HepG2 (cell line): ENCODE results near the gene CEP250. TPM values are rescaled to one million over a fixed set of nuclear protein-coding genes. Genes with fewer than 3 reads are reported as not detected.

ENCODE experiments used
- ADNP ChIP-seq: sonication (generic); formaldehyde crosslinking; IDR thresholded peaks from 2 replicates; pipeline ENCODE4 v1.4.0; 2020; ENCODE audit warnings: missing genetic modification reagents
- ARNT ChIP-seq: fragments of 450-650 bp; IDR thresholded peaks from 2 replicates; pipeline ENCODE4 v1.6.1; 2017
- BCL6 ChIP-seq: IDR thresholded peaks from 2 replicates; pipeline ENCODE4 v1.6.1; 2016; ENCODE audit warnings: missing genetic modification reagents, missing compliant biosample characterization
- ELF1 ChIP-seq: sonication (generic); formaldehyde crosslinking; IDR thresholded peaks from 2 replicates; pipeline ENCODE4 v1.4.0; 2020; ENCODE audit warnings: missing genetic modification reagents
- ELF3 ChIP-seq: IDR thresholded peaks from 2 replicates; pipeline ENCODE4 v1.6.1; 2016; ENCODE audit warnings: missing genetic modification reagents, missing compliant biosample characterization
- ETV5 ChIP-seq: IDR thresholded peaks from 2 replicates; pipeline ENCODE4 v1.6.1; 2018; ENCODE audit warnings: missing biosample characterization, missing genetic modification reagents, inconsistent platforms, borderline replicate concordance
- FOXK1 ChIP-seq: sonication (generic); formaldehyde crosslinking; IDR thresholded peaks from 2 replicates; pipeline ENCODE4 v1.4.0; 2020; ENCODE audit warnings: low read depth, missing genetic modification reagents, borderline replicate concordance
- GZF1 ChIP-seq: sonication (generic); formaldehyde crosslinking; IDR thresholded peaks from 2 replicates; pipeline ENCODE4 v1.5.1; 2020; ENCODE audit warnings: mild to moderate bottlenecking, missing genetic modification reagents
- HOXA5 ChIP-seq: sonication (generic); formaldehyde crosslinking; IDR thresholded peaks from 2 replicates; pipeline ENCODE4 v1.4.0; 2020; ENCODE audit warnings: missing genetic modification reagents
- ISL2 ChIP-seq: sonication (generic); formaldehyde crosslinking; IDR thresholded peaks from 2 replicates; pipeline ENCODE4 v1.5.0; 2020; ENCODE audit warnings: missing genetic modification reagents
- PATZ1 ChIP-seq: sonication (generic); formaldehyde crosslinking; IDR thresholded peaks from 2 replicates; pipeline ENCODE4 v1.4.0; 2020; ENCODE audit warnings: missing genetic modification reagents
- POLR2AphosphoS2 ChIP-seq: IDR thresholded peaks from 2 replicates; pipeline ENCODE4 v1.6.1; 2011; ENCODE audit warnings: low read depth, low read length, improper control_type of control experiment
- REST ChIP-seq, 2 experiments: IDR thresholded peaks; 2 replicates each; pipeline ENCODE4 v1.6.1; 2011 to 2012; ENCODE audit warnings: low read length in 2 of 2, borderline replicate concordance in 1 of 2, low read depth in 1 of 2, mild to moderate bottlenecking in 1 of 2, moderate library complexity in 1 of 2
- ZBTB20 ChIP-seq: sonication (generic); formaldehyde crosslinking; IDR thresholded peaks from 2 replicates; pipeline ENCODE4 v1.8.1; 2023; ENCODE audit warnings: missing genetic modification reagents, low read depth, mild to moderate bottlenecking, borderline replicate concordance
- ZNF224 ChIP-seq: sonication (generic); formaldehyde crosslinking; IDR thresholded peaks from 2 replicates; pipeline ENCODE4 v1.5.0; 2020; ENCODE audit warnings: mild to moderate bottlenecking, missing genetic modification reagents
- ZNF619 ChIP-seq: sonication (generic); formaldehyde crosslinking; IDR thresholded peaks from 2 replicates; pipeline ENCODE4 v1.4.0; 2020; ENCODE audit warnings: mild to moderate bottlenecking, missing genetic modification reagents
- ZSCAN29 ChIP-seq: sonication (generic); formaldehyde crosslinking; conservative IDR thresholded peaks from 2 replicates; pipeline ENCODE4 v1.4.0; 2020; ENCODE audit warnings: mild to moderate bottlenecking, missing genetic modification reagents
- polyA plus RNA-seq, 8 experiments: library from polyadenylated mRNA; depleted of rRNA in 3 of 8; stranded (reverse) in 7 of 8; unstranded in 1 of 8; fragments of >200 nt; fragmentation: Illumina TruSeq in 4 of 8; extraction: Trizol in 4 of 8; gene quantifications; 2 replicates each; pipeline versions ENCODE4 v1.2.1 to v1.2.3, GENCODE V29; 2011 to 2016; ENCODE audit warnings: low read depth in 4 of 8, missing spikeins in 1 of 8, mixed read lengths in 1 of 8; ENCODE audit not compliant: insufficient read depth in 1 of 8
- total RNA-seq, 5 experiments: library from RNA; depleted of rRNA; stranded (reverse); fragments of >200 nt; fragmentation: Illumina TruSeq; extraction: Trizol; gene quantifications; 2 replicates each; pipeline ENCODE4 v1.2.3, GENCODE V29; 2016; ENCODE audit warnings: low read depth in 1 of 5
- TF ChIP-seq, protein P1 (sequence below): sonication (generic); formaldehyde crosslinking; IDR thresholded peaks from 2 replicates; pipeline ENCODE4 v1.4.0; 2020; ENCODE audit warnings: mild to moderate bottlenecking, missing genetic modification reagents
- TF ChIP-seq, protein P2 (sequence below): sonication (generic); formaldehyde crosslinking; conservative IDR thresholded peaks from 2 replicates; pipeline ENCODE4 v1.4.0; 2020; ENCODE audit warnings: missing genetic modification reagents

CEP250 gene
- total and polyA plus RNA-seq, 2 of the 13 experiments (the other 11 are each of a cell fraction or from before 2014, with no cell fraction given) = 28.8 to 55.3 TPM

- TF ChIP-seq REST (IDR thresholded peaks at IDR 0.05; ENCODE audit: borderline replicate concordance in 1 of 2, low read depth in 1 of 2, low read length in 2 of 2) (no peak), BCL6 (CRISPR knock-in tag) (peak; percentile 88), ZNF224 (CRISPR knock-in tag) (no peak), FOXK1 (peak; percentile 63; the same call in 1 of the 2 replicates), ZBTB20 (CRISPR knock-in tag) (no peak), ZNF619 (CRISPR knock-in tag) (no peak), ELF1 (CRISPR knock-in tag) (no peak), HOXA5 (CRISPR knock-in tag) (peak; percentile 66; the same call in 1 of the 2 replicates), ELF3 (CRISPR knock-in tag) (peak; percentile 76), ADNP (CRISPR knock-in tag) (peak; percentile 80; the same call in 1 of the 2 replicates), ISL2 (CRISPR knock-in tag) (peak; percentile 60), POLR2AphosphoS2 (no peak), ETV5 (CRISPR knock-in tag) (no peak; the same call in 1 of the 2 replicates), PATZ1 (CRISPR knock-in tag) (0 out of 2 replicates have a peak, but pooled peaks have one; percentile 20), ARNT (no peak), ZSCAN29 (CRISPR knock-in tag) (peak; percentile 61; the same call in 1 of the 2 replicates), GZF1 (no peak)
- TF ChIP-seq, protein P1, sequence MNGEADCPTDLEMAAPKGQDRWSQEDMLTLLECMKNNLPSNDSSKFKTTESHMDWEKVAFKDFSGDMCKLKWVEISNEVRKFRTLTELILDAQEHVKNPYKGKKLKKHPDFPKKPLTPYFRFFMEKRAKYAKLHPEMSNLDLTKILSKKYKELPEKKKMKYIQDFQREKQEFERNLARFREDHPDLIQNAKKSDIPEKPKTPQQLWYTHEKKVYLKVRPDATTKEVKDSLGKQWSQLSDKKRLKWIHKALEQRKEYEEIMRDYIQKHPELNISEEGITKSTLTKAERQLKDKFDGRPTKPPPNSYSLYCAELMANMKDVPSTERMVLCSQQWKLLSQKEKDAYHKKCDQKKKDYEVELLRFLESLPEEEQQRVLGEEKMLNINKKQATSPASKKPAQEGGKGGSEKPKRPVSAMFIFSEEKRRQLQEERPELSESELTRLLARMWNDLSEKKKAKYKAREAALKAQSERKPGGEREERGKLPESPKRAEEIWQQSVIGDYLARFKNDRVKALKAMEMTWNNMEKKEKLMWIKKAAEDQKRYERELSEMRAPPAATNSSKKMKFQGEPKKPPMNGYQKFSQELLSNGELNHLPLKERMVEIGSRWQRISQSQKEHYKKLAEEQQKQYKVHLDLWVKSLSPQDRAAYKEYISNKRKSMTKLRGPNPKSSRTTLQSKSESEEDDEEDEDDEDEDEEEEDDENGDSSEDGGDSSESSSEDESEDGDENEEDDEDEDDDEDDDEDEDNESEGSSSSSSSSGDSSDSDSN (CRISPR knock-in tag) = no peak
- TF ChIP-seq, protein P2, sequence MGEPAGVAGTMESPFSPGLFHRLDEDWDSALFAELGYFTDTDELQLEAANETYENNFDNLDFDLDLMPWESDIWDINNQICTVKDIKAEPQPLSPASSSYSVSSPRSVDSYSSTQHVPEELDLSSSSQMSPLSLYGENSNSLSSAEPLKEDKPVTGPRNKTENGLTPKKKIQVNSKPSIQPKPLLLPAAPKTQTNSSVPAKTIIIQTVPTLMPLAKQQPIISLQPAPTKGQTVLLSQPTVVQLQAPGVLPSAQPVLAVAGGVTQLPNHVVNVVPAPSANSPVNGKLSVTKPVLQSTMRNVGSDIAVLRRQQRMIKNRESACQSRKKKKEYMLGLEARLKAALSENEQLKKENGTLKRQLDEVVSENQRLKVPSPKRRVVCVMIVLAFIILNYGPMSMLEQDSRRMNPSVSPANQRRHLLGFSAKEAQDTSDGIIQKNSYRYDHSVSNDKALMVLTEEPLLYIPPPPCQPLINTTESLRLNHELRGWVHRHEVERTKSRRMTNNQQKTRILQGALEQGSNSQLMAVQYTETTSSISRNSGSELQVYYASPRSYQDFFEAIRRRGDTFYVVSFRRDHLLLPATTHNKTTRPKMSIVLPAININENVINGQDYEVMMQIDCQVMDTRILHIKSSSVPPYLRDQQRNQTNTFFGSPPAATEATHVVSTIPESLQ = 0 out of 2 replicates have a peak, but pooled peaks have one; percentile 75
Observed at GRCh38 chr20:35468671-35469334, 13.4 kb downstream of the CEP250 start (continued).
